Measurements from ENCODE around the gene POMGNT2.

The POMGNT2 gene

GRCh38 chr3:43076857-43077256 is 29.0 kb downstream of the POMGNT2 start:
- no peak overlapping the region for H3K4me2 ChIP-seq (ENCODE audit: low read length, poor library complexity, severe bottlenecking)
- no peak overlapping the region for H3K9ac ChIP-seq (ENCODE audit: low read length)
- WGBS, result 100% methylated on average over 1 of the region's 4 CpGs
- H2AK5ac ChIP-seq (ENCODE audit: low read length, severe bottlenecking), result no peak overlapping the region
- no peak overlapping the region for H3K18ac ChIP-seq (ENCODE audit: low read depth in 1 of 2, low read length in 2 of 2)
- H2BK12ac ChIP-seq (ENCODE audit: low read length in 2 of 2), result no peak overlapping the region
- peaks cover 6% of the 10 kb centered on the region for H3K4me1 ChIP-seq (ENCODE audit: control insufficient read depth, insufficient read depth, low read depth, low read length)
- no peak overlapping the region for H3K4ac ChIP-seq (ENCODE audit: low read depth in 1 of 2, low read length in 2 of 2)
- no peak overlapping the region for H3K27ac ChIP-seq (ENCODE audit: low read length, poor library complexity, severe bottlenecking)
- no peaks in the 10 kb centered on the region for H3K79me1 ChIP-seq (replicated peaks; ENCODE audit: low read length, poor library complexity, severe bottlenecking)
- no peak overlapping the region for H2BK15ac ChIP-seq (ENCODE audit: low read depth, poor library complexity, severe bottlenecking)
- H3K27me3 ChIP-seq (ENCODE audit: control insufficient read depth in 1 of 2, insufficient read depth in 1 of 2, low read length in 2 of 2), result peaks cover 10 to 15% of the 10 kb centered on the region in 2 experiments
- H4K91ac ChIP-seq (ENCODE audit: low read length), result no peak overlapping the region
- no peak overlapping the region for H2AFZ ChIP-seq (ENCODE audit: low read depth, low read length)
- no peak for DNase-seq
- no peak overlapping the region for H2BK120ac ChIP-seq (ENCODE audit: low read depth, low read length)
- no peak overlapping the region for H3K14ac ChIP-seq (ENCODE audit: low read length in 2 of 2)
- H4K8ac ChIP-seq (ENCODE audit: low read length), result no peak overlapping the region
- no peak overlapping the region for H3K23ac ChIP-seq (ENCODE audit: low read length in 2 of 2)
- no peak overlapping the region for H3K4me3 ChIP-seq (ENCODE audit: insufficient read depth in 1 of 2, low read depth in 1 of 2, low read length in 2 of 2)
- peaks cover 21 to 23% of the 10 kb centered on the region in 2 experiments for H3K36me3 ChIP-seq (ENCODE audit: control insufficient read depth in 1 of 2, insufficient read depth in 2 of 2, low read depth in 1 of 2, low read length in 2 of 2)
- no peaks in the 10 kb centered on the region for H3K9me3 ChIP-seq (ENCODE audit: control insufficient read depth, low read length)
- H2BK5ac ChIP-seq (ENCODE audit: low read depth, low read length, poor library complexity, severe bottlenecking), result no peak overlapping the region

- no peak for DNase-seq
- Histone ChIP-seq H3K27ac (ENCODE audit: low read length, poor library complexity, severe bottlenecking) (no peak overlapping the region), H2BK120ac (ENCODE audit: low read depth, low read length) (no peak overlapping the region), H3K4me3 (ENCODE audit: insufficient read depth in 1 of 2, low read depth in 1 of 2, low read length in 2 of 2) (no peak overlapping the region), H3K4me2 (ENCODE audit: low read length, poor library complexity, severe bottlenecking) (no peak overlapping the region), H2BK5ac (ENCODE audit: low read depth, low read length, poor library complexity, severe bottlenecking) (no peak overlapping the region), H2AK5ac (ENCODE audit: low read length, severe bottlenecking) (no peak overlapping the region), H3K4ac (ENCODE audit: low read depth in 1 of 2, low read length in 2 of 2) (no peak overlapping the region), H3K23ac (ENCODE audit: low read length in 2 of 2) (no peak overlapping the region), H3K18ac (ENCODE audit: low read depth in 1 of 2, low read length in 2 of 2) (peak overlapping the region in 1 of 2 experiments; percentile 11), H3K27me3 (ENCODE audit: control insufficient read depth in 1 of 2, insufficient read depth in 1 of 2, low read length in 2 of 2) (peaks cover 10 to 18% of the 10 kb centered on the region in 2 experiments), H4K8ac (ENCODE audit: low read length) (no peak overlapping the region), H3K9ac (ENCODE audit: low read length) (no peak overlapping the region), H3K4me1 (ENCODE audit: control insufficient read depth, insufficient read depth, low read depth, low read length) (peaks cover 5% of the 10 kb centered on the region), H3K14ac (ENCODE audit: low read length in 2 of 2) (no peak overlapping the region), H3K9me3 (ENCODE audit: control insufficient read depth, low read length) (no peaks in the 10 kb centered on the region), H3K36me3 (ENCODE audit: control insufficient read depth in 1 of 2, insufficient read depth in 2 of 2, low read depth in 1 of 2, low read length in 2 of 2) (peaks cover 18 to 20% of the 10 kb centered on the region in 2 experiments), H2BK12ac (ENCODE audit: low read length in 2 of 2) (no peak overlapping the region), H3K79me1 (replicated peaks; ENCODE audit: low read length, poor library complexity, severe bottlenecking) (no peaks in the 10 kb centered on the region), H2BK15ac (ENCODE audit: low read depth, poor library complexity, severe bottlenecking) (no peak overlapping the region), H4K91ac (ENCODE audit: low read length) (no peak overlapping the region), H2AFZ (ENCODE audit: low read depth, low read length) (no peak overlapping the region)
- WGBS, result 81% methylated on average over 4 of the region's 5 CpGs
These were observed 29.8 kb downstream of the POMGNT2 start for GRCh38 chr3:43075904-43076661.

GRCh38 chr3:43074901-43075689 is 30.8 kb downstream of the POMGNT2 start:
- no peak overlapping the region for H3K27ac ChIP-seq (ENCODE audit: low read length, poor library complexity, severe bottlenecking)
- H2BK120ac ChIP-seq (ENCODE audit: low read depth, low read length), result no peak overlapping the region
- no peak overlapping the region for H3K23ac ChIP-seq (ENCODE audit: low read length in 2 of 2)
- H2AFZ ChIP-seq (ENCODE audit: low read depth, low read length), result no peak overlapping the region
- H3K79me1 ChIP-seq (replicated peaks; ENCODE audit: low read length, poor library complexity, severe bottlenecking), result no peaks in the 10 kb centered on the region
- H3K18ac ChIP-seq (ENCODE audit: low read depth in 1 of 2, low read length in 2 of 2), result no peak overlapping the region
- no peak overlapping the region for H3K4me3 ChIP-seq (ENCODE audit: insufficient read depth in 1 of 2, low read depth in 1 of 2, low read length in 2 of 2)
- H4K8ac ChIP-seq (ENCODE audit: low read length), result no peak overlapping the region
- no peak overlapping the region for H3K9ac ChIP-seq (ENCODE audit: low read length)
- no peaks in the 10 kb centered on the region for H3K9me3 ChIP-seq (ENCODE audit: control insufficient read depth, low read length)
- no peak overlapping the region for H3K4me2 ChIP-seq (ENCODE audit: low read length, poor library complexity, severe bottlenecking)
- no peak overlapping the region for H3K4ac ChIP-seq (ENCODE audit: low read depth in 1 of 2, low read length in 2 of 2)
- H2AK5ac ChIP-seq (ENCODE audit: low read length, severe bottlenecking), result no peak overlapping the region
- H2BK5ac ChIP-seq (ENCODE audit: low read depth, low read length, poor library complexity, severe bottlenecking), result no peak overlapping the region
- no peak overlapping the region for H3K14ac ChIP-seq (ENCODE audit: low read length in 2 of 2)
- H2BK12ac ChIP-seq (ENCODE audit: low read length in 2 of 2), result no peak overlapping the region
- DNase-seq, result no peak
- peaks cover 5% of the 10 kb centered on the region for H3K4me1 ChIP-seq (ENCODE audit: control insufficient read depth, insufficient read depth, low read depth, low read length)
- H2BK15ac ChIP-seq (ENCODE audit: low read depth, poor library complexity, severe bottlenecking), result no peak overlapping the region
- no peak overlapping the region for H4K91ac ChIP-seq (ENCODE audit: low read length)
- WGBS, result 97% methylated on average over 4 of the region's 5 CpGs
- peaks cover 10 to 18% of the 10 kb centered on the region in 2 experiments for H3K27me3 ChIP-seq (ENCODE audit: control insufficient read depth in 1 of 2, insufficient read depth in 1 of 2, low read length in 2 of 2)
- H3K36me3 ChIP-seq (ENCODE audit: control insufficient read depth in 1 of 2, insufficient read depth in 2 of 2, low read depth in 1 of 2, low read length in 2 of 2), result peaks cover 8 to 10% of the 10 kb centered on the region in 2 experiments

- Histone ChIP-seq H3K4ac (ENCODE audit: low read depth in 1 of 2, low read length in 2 of 2) (no peak overlapping the region), H2AFZ (ENCODE audit: low read depth, low read length) (no peak overlapping the region), H3K36me3 (ENCODE audit: control insufficient read depth in 1 of 2, insufficient read depth in 2 of 2, low read depth in 1 of 2, low read length in 2 of 2) (peaks cover 2 to 4% of the 10 kb centered on the region in 2 experiments), H4K91ac (ENCODE audit: low read length) (no peak overlapping the region), H2BK15ac (ENCODE audit: low read depth, poor library complexity, severe bottlenecking) (no peak overlapping the region), H3K4me1 (ENCODE audit: control insufficient read depth, insufficient read depth, low read depth, low read length) (peaks cover 5% of the 10 kb centered on the region), H3K79me1 (replicated peaks; ENCODE audit: low read length, poor library complexity, severe bottlenecking) (no peaks in the 10 kb centered on the region), H3K9me3 (ENCODE audit: control insufficient read depth, low read length) (no peaks in the 10 kb centered on the region), H3K23ac (ENCODE audit: low read length in 2 of 2) (no peak overlapping the region), H3K14ac (ENCODE audit: low read length in 2 of 2) (no peak overlapping the region), H3K9ac (ENCODE audit: low read length) (no peak overlapping the region), H4K8ac (ENCODE audit: low read length) (no peak overlapping the region), H2BK120ac (ENCODE audit: low read depth, low read length) (no peak overlapping the region), H2BK5ac (ENCODE audit: low read depth, low read length, poor library complexity, severe bottlenecking) (no peak overlapping the region), H3K27me3 (ENCODE audit: control insufficient read depth in 1 of 2, insufficient read depth in 1 of 2, low read length in 2 of 2) (peaks cover 10 to 18% of the 10 kb centered on the region in 2 experiments), H2AK5ac (ENCODE audit: low read length, severe bottlenecking) (no peak overlapping the region), H3K4me3 (ENCODE audit: insufficient read depth in 1 of 2, low read depth in 1 of 2, low read length in 2 of 2) (no peak overlapping the region), H2BK12ac (ENCODE audit: low read length in 2 of 2) (no peak overlapping the region), H3K4me2 (ENCODE audit: low read length, poor library complexity, severe bottlenecking) (no peak overlapping the region), H3K27ac (ENCODE audit: low read length, poor library complexity, severe bottlenecking) (no peak overlapping the region), H3K18ac (ENCODE audit: low read depth in 1 of 2, low read length in 2 of 2) (no peak overlapping the region)
- no peak for DNase-seq
- 63% methylated on average over 3 of the region's 4 CpGs for WGBS
These were observed 31.4 kb downstream of the POMGNT2 start for GRCh38 chr3:43074482-43074881.
